KMS-11 (cell line): ENCODE data around the gene CCSER1.

Source experiments
- H2AFZ ChIP-seq: fragments of 200-600 bp; sonication (generic); 2 replicates; pipeline ENCODE4 v1.6.1; 2016; ENCODE audit warnings: antibody characterized with exemption, mixed run types, low read depth
- H3K27ac ChIP-seq: fragments of 200-600 bp; sonication (generic); 2 replicates; pipeline ENCODE4 v1.6.1; 2016; ENCODE audit warnings: mild to moderate bottlenecking, mixed run types
- H3K27me3 ChIP-seq: fragments of 200-600 bp; sonication (generic); 2 replicates; pipeline ENCODE4 v1.6.1; 2017; ENCODE audit warnings: mild to moderate bottlenecking, low read depth, mixed run types, moderate library complexity; ENCODE audit not compliant: insufficient read depth
- H3K36me3 ChIP-seq: fragments of 200-600 bp; sonication (generic); 2 replicates; pipeline ENCODE4 v1.6.1; 2017; ENCODE audit warnings: mild to moderate bottlenecking, mixed run types; ENCODE audit not compliant: insufficient read depth
- H3K4me1 ChIP-seq: fragments of 200-600 bp; sonication (generic); 2 replicates; pipeline ENCODE4 v1.6.1; 2016; ENCODE audit warnings: mild to moderate bottlenecking, low read depth, mixed run types; ENCODE audit not compliant: poor library complexity, severe bottlenecking
- H3K4me2 ChIP-seq: fragments of 200-600 bp; sonication (generic); 2 replicates; pipeline ENCODE4 v1.7.0; 2016; ENCODE audit warnings: mild to moderate bottlenecking, mixed run types
- H3K4me3 ChIP-seq: fragments of 200-600 bp; sonication (generic); IDR thresholded peaks from 2 replicates; pipeline ENCODE4 v1.6.1; 2017; ENCODE audit warnings: low read depth, low read length, mixed read lengths; ENCODE audit not compliant: insufficient read depth
- H3K79me2 ChIP-seq: fragments of 200-600 bp; sonication (generic); 2 replicates; pipeline ENCODE4 v1.6.1; 2016; ENCODE audit warnings: low read depth, mixed run types; ENCODE audit not compliant: insufficient read depth
- H3K9ac ChIP-seq: fragments of 200-600 bp; sonication (generic); 2 replicates; pipeline ENCODE4 v1.6.1; 2016; ENCODE audit warnings: mild to moderate bottlenecking, mixed run types
- H4K20me1 ChIP-seq: fragments of 200-600 bp; sonication (generic); 2 replicates; pipeline ENCODE4 v1.6.1; 2016; ENCODE audit warnings: mild to moderate bottlenecking, mixed run types; ENCODE audit not compliant: insufficient read depth
- TF ChIP-seq, protein P1 (sequence below): fragments of 200-600 bp; sonication (generic); conservative IDR thresholded peaks from 2 replicates; pipeline ENCODE4 v1.6.1; 2017; ENCODE audit warnings: low read depth, mild to moderate bottlenecking, antibody characterized with exemption, low read length, moderate library complexity, mixed read lengths

The CCSER1 gene

DNA sequence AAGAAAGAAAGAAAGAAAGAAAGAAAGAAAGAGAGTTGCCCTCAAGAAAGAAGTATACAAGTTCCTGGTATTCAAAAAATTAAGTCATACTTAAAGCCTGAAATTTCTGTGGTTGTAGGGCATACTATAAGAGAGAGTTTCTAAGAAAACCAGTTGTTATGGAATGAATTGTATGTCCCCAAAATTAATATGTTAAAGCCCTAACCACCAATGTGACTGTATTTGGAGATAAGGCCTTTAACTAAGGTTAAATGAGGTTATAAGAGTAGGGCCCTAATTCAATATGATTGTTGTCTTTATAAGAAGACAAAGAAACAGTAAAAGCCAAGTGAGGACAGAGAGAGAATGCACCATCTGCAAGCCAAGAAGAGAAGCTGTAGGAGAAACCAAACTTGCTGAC is 521.1 kb downstream of the CCSER1 start:
- Histone ChIP-seq H3K27me3 (no peaks in the 10 kb centered on the region), H3K36me3 (no peaks in the 10 kb centered on the region), H3K4me3 (no peak overlapping the region), H3K27ac (no peak overlapping the region), H3K9ac (no peak overlapping the region), H3K4me1 (no peaks in the 10 kb centered on the region), H2AFZ (no peak overlapping the region), H3K4me2 (no peak overlapping the region), H3K79me2 (no peaks in the 10 kb centered on the region), H4K20me1 (no peaks in the 10 kb centered on the region)
- TF ChIP-seq, protein P1, sequence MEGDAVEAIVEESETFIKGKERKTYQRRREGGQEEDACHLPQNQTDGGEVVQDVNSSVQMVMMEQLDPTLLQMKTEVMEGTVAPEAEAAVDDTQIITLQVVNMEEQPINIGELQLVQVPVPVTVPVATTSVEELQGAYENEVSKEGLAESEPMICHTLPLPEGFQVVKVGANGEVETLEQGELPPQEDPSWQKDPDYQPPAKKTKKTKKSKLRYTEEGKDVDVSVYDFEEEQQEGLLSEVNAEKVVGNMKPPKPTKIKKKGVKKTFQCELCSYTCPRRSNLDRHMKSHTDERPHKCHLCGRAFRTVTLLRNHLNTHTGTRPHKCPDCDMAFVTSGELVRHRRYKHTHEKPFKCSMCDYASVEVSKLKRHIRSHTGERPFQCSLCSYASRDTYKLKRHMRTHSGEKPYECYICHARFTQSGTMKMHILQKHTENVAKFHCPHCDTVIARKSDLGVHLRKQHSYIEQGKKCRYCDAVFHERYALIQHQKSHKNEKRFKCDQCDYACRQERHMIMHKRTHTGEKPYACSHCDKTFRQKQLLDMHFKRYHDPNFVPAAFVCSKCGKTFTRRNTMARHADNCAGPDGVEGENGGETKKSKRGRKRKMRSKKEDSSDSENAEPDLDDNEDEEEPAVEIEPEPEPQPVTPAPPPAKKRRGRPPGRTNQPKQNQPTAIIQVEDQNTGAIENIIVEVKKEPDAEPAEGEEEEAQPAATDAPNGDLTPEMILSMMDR = no peak

DNA sequence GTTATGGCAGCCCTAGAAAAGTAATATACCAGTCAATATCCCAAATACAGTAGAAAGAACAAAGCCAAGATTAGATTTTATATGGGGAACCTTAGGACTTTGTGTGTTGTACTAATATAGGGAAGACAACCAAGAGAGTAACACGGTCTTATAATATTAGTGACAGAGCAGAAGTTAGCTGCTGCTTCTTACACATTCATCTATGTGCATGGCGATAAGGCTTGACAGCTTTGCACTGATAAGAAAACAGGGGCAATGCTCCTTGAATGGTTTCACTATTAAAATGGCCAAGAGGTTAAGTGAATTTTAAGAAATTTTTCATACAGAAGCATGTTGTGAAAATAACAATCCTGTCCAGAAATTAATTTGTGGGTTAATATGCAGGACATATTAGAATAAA is 521.6 kb downstream of the CCSER1 start:
- Histone ChIP-seq H3K4me1 (no peaks in the 10 kb centered on the region), H3K36me3 (no peaks in the 10 kb centered on the region), H3K9ac (no peak overlapping the region), H3K79me2 (no peaks in the 10 kb centered on the region), H3K4me2 (no peak overlapping the region), H3K27me3 (no peaks in the 10 kb centered on the region), H3K4me3 (no peak overlapping the region), H3K27ac (no peak overlapping the region), H2AFZ (no peak overlapping the region), H4K20me1 (no peaks in the 10 kb centered on the region)
- TF ChIP-seq, protein P1 = no peak

DNA sequence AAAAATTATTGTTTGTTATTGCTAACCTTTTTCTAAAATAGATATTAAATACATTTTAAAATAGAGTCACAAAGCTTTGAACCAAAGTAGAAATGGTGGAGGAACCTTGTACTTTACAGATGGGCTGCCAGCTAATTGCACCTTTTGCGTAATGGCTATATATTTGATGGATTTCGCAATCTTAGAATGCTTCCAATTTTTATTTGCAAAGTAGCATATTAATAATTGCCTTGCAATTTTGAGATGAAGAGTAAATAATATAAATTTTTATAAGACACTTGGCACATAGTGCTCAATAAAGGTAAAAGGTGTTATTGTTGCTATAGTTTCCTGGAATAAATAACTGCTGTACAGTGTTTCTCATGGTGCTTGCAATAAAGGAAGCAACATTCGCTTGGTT is 533.5 kb downstream of the CCSER1 start:
- Histone ChIP-seq H3K27me3 (no peaks in the 10 kb centered on the region), H3K4me1 (no peaks in the 10 kb centered on the region), H3K79me2 (no peaks in the 10 kb centered on the region), H3K4me2 (no peak overlapping the region), H2AFZ (no peak overlapping the region), H3K9ac (no peak overlapping the region), H3K27ac (no peak overlapping the region), H3K4me3 (no peak overlapping the region), H4K20me1 (no peaks in the 10 kb centered on the region), H3K36me3 (no peaks in the 10 kb centered on the region; the same call in 1 of the 2 replicates)
- TF ChIP-seq, protein P1 = no peak

DNA sequence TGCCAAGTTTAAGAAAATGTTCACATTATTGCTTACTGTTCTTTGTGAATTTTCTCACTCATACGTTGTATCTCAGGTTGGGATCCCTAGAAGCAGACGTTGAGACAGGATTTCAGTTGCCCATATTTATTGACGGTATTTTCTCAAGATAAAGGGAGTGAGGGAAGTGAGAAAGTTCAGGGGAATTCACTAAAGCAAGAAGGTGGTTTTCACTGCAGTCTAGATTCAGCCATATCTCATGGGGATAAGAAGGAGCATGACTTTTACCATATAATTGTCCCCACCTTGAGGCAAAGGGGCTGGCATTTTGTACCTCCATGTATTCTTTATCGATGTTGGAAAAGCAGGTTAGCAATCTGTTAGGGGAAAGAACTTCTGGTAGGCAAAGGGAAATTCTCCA is 543.0 kb downstream of the CCSER1 start:
- Histone ChIP-seq H3K4me2 (no peak overlapping the region), H3K4me1 (no peaks in the 10 kb centered on the region), H3K79me2 (no peaks in the 10 kb centered on the region), H3K27ac (no peak overlapping the region), H3K4me3 (no peak overlapping the region), H3K36me3 (no peaks in the 10 kb centered on the region), H4K20me1 (no peaks in the 10 kb centered on the region), H3K9ac (no peak overlapping the region), H2AFZ (no peak overlapping the region), H3K27me3 (no peaks in the 10 kb centered on the region)
- TF ChIP-seq, protein P1 = no peak

DNA sequence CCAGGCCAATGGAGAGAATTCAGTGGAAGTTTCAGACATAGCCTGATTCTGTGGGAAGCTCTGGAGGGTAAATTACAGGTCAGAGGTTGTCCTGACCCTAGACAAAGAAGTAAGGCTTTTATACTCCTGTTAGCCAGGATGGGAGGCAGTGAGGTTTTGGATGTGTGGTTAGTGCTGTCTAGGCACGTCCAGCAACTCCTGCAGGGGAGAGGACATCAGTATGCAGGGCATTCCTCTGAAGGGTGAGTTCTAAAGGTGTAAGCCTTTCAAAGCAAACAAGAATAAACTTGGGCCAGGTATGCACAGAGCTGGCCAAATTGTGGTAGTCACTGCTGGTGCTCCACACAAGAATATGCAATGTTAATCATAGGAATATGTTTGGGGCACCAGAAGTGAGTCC is 562.5 kb downstream of the CCSER1 start:
- Histone ChIP-seq H3K4me3 (no peak overlapping the region), H3K36me3 (0 out of 2 replicates have a peak, but pooled peaks cover 3% of the 10 kb centered on the region), H3K4me1 (no peaks in the 10 kb centered on the region), H4K20me1 (no peaks in the 10 kb centered on the region), H3K27me3 (no peaks in the 10 kb centered on the region), H3K27ac (no peak overlapping the region), H3K9ac (no peak overlapping the region), H3K4me2 (no peak overlapping the region), H2AFZ (no peak overlapping the region), H3K79me2 (no peaks in the 10 kb centered on the region)
- TF ChIP-seq, protein P1 = no peak
